ENCODE measurements around the gene LAG3.

LAG3 gene

GRCh38 chr12:6745741-6746525 is 26.4 kb upstream of the LAG3 start:
- no peak overlapping the region for H3K4me3 ChIP-seq (ENCODE audit: control insufficient read depth, low read depth, low read length)
- no peak for DNase-seq (ENCODE audit: low read depth)
- TF ChIP-seq, protein P1, sequence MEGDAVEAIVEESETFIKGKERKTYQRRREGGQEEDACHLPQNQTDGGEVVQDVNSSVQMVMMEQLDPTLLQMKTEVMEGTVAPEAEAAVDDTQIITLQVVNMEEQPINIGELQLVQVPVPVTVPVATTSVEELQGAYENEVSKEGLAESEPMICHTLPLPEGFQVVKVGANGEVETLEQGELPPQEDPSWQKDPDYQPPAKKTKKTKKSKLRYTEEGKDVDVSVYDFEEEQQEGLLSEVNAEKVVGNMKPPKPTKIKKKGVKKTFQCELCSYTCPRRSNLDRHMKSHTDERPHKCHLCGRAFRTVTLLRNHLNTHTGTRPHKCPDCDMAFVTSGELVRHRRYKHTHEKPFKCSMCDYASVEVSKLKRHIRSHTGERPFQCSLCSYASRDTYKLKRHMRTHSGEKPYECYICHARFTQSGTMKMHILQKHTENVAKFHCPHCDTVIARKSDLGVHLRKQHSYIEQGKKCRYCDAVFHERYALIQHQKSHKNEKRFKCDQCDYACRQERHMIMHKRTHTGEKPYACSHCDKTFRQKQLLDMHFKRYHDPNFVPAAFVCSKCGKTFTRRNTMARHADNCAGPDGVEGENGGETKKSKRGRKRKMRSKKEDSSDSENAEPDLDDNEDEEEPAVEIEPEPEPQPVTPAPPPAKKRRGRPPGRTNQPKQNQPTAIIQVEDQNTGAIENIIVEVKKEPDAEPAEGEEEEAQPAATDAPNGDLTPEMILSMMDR (IDR thresholded peaks at IDR 0.05; ENCODE audit: control insufficient read depth, insufficient read depth, low read depth, low read length, missing control alignments): no peak

- no peak for DNase-seq (ENCODE audit: low read depth)
- no peak overlapping the region for H3K4me3 ChIP-seq (ENCODE audit: control insufficient read depth, low read depth, low read length)
- TF ChIP-seq, protein P1 (IDR thresholded peaks at IDR 0.05; ENCODE audit: control insufficient read depth, insufficient read depth, low read depth, low read length, missing control alignments): no peak
Measured at GRCh38 chr12:6747216-6747615, 25.1 kb upstream of the LAG3 start.

- no peak overlapping the region for H3K4me3 ChIP-seq (ENCODE audit: control insufficient read depth, low read depth, low read length)
- TF ChIP-seq, protein P1 (IDR thresholded peaks at IDR 0.05; ENCODE audit: control insufficient read depth, insufficient read depth, low read depth, low read length, missing control alignments): no peak
- DNase-seq (ENCODE audit: low read depth): no peak
Measured at GRCh38 chr12:6748761-6749160, 23.6 kb upstream of the LAG3 start.

GRCh38 chr12:6750506-6750905 is 21.8 kb upstream of the LAG3 start:
- DNase-seq (ENCODE audit: low read depth): no peak
- TF ChIP-seq, protein P1 (IDR thresholded peaks at IDR 0.05; ENCODE audit: control insufficient read depth, insufficient read depth, low read depth, low read length, missing control alignments): no peak
- no peak overlapping the region for H3K4me3 ChIP-seq (ENCODE audit: control insufficient read depth, low read depth, low read length)

DNA sequence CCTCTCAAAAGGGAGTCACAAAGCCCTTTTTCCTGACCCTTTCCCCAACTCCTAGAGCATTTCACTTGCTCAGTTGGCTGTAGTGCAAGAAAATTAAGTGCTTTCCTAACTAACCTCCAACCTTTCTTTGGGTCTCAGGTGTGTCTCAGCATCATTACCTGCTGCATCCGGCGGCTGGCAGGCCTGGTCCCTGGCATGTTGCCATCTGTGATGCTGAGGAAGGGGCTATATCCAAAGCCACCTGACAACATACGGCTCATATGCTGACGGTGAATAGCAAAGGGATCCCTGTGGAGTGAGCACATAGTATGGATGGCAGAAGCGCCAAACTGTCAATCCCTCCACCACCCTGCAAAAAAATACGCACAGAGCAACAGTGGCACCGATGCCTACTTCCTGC is 20.6 kb upstream of the LAG3 start:
- DNase-seq (ENCODE audit: low read depth): no peak
- TF ChIP-seq, protein P1 (IDR thresholded peaks at IDR 0.05; ENCODE audit: control insufficient read depth, insufficient read depth, low read depth, low read length, missing control alignments): no peak
- H3K4me3 ChIP-seq (ENCODE audit: control insufficient read depth, low read depth, low read length): peak overlapping the region; percentile 87

- DNase-seq (ENCODE audit: low read depth): no peak
- peak overlapping the region; percentile 87 for H3K4me3 ChIP-seq (ENCODE audit: control insufficient read depth, low read depth, low read length)
- TF ChIP-seq, protein P1 (IDR thresholded peaks at IDR 0.05; ENCODE audit: control insufficient read depth, insufficient read depth, low read depth, low read length, missing control alignments): peak; percentile 64
Measured at GRCh38 chr12:6752167-6752920, 20.0 kb upstream of the LAG3 start.

Measured in AG09309 (cell line).